ENCODE measurements around the gene C4orf46.

Gene C4orf46

GRCh38 chr4:158682066-158682465 is 10.4 kb upstream of the C4orf46 start:
- no peaks in the 10 kb centered on the region for H3K9me2 ChIP-seq (replicated peaks; ENCODE audit: low read depth, low read length)
- no peak overlapping the region for H3K4me3 ChIP-seq (ENCODE audit: low read length, poor library complexity, severe bottlenecking)
- H4K20me1 ChIP-seq (ENCODE audit: insufficient read depth, low read length, poor library complexity, severe bottlenecking): no peaks in the 10 kb centered on the region
- H3F3A ChIP-seq (ENCODE audit: low read depth): no peaks in the 10 kb centered on the region
- no peaks in the 10 kb centered on the region for H3K79me2 ChIP-seq (ENCODE audit: insufficient read depth, low read length)
- no peaks in the 10 kb centered on the region for H3K36me3 ChIP-seq (ENCODE audit: insufficient read depth, low read length)
- no peak for TF ChIP-seq EZH2phosphoT487 (IDR thresholded peaks at IDR 0.05; ENCODE audit: borderline replicate concordance)
- no peak for TF ChIP-seq CTCF (conservative IDR thresholded peaks at IDR 0.05; ENCODE audit: low read length)
- H2AFZ ChIP-seq (ENCODE audit: low read length): no peak overlapping the region
- no peaks in the 10 kb centered on the region for H3K9me3 ChIP-seq (ENCODE audit: insufficient read depth, low read depth, low read length)
- no peak overlapping the region for H3K4me2 ChIP-seq (ENCODE audit: low read depth, low read length, poor library complexity, severe bottlenecking)
- H3K9ac ChIP-seq (ENCODE audit: low read depth, low read length, poor library complexity, severe bottlenecking): no peak overlapping the region
- H3K4me1 ChIP-seq (ENCODE audit: insufficient read depth, low read length, poor library complexity, severe bottlenecking): no peaks in the 10 kb centered on the region
- H3K27me3 ChIP-seq (ENCODE audit: insufficient read depth, low read length, poor library complexity, severe bottlenecking): no peaks in the 10 kb centered on the region

- H3K79me2 ChIP-seq (ENCODE audit: insufficient read depth, low read length): no peaks in the 10 kb centered on the region
- H3K9me2 ChIP-seq (replicated peaks; ENCODE audit: low read depth, low read length): no peaks in the 10 kb centered on the region
- no peak overlapping the region for H3K9ac ChIP-seq (ENCODE audit: low read depth, low read length, poor library complexity, severe bottlenecking)
- no peaks in the 10 kb centered on the region for H3K36me3 ChIP-seq (ENCODE audit: insufficient read depth, low read length)
- no peak for TF ChIP-seq EZH2phosphoT487 (IDR thresholded peaks at IDR 0.05; ENCODE audit: borderline replicate concordance)
- no peak for TF ChIP-seq CTCF (conservative IDR thresholded peaks at IDR 0.05; ENCODE audit: low read length)
- H2AFZ ChIP-seq (ENCODE audit: low read length): no peak overlapping the region
- no peak overlapping the region for H3K4me2 ChIP-seq (ENCODE audit: low read depth, low read length, poor library complexity, severe bottlenecking)
- no peaks in the 10 kb centered on the region for H3K9me3 ChIP-seq (ENCODE audit: insufficient read depth, low read depth, low read length)
- H3F3A ChIP-seq (ENCODE audit: low read depth): no peaks in the 10 kb centered on the region
- H3K27me3 ChIP-seq (ENCODE audit: insufficient read depth, low read length, poor library complexity, severe bottlenecking): no peaks in the 10 kb centered on the region
- no peaks in the 10 kb centered on the region for H4K20me1 ChIP-seq (ENCODE audit: insufficient read depth, low read length, poor library complexity, severe bottlenecking)
- H3K4me1 ChIP-seq (ENCODE audit: insufficient read depth, low read length, poor library complexity, severe bottlenecking): no peaks in the 10 kb centered on the region
- no peak overlapping the region for H3K4me3 ChIP-seq (ENCODE audit: low read length, poor library complexity, severe bottlenecking)
Measured at GRCh38 chr4:158681629-158682028, 9.9 kb upstream of the C4orf46 start.

- H3K4me2 ChIP-seq (ENCODE audit: low read depth, low read length, poor library complexity, severe bottlenecking): no peak overlapping the region
- H3K27me3 ChIP-seq (ENCODE audit: insufficient read depth, low read length, poor library complexity, severe bottlenecking): no peaks in the 10 kb centered on the region
- peaks cover 1% of the 10 kb centered on the region for H3K4me1 ChIP-seq (ENCODE audit: insufficient read depth, low read length, poor library complexity, severe bottlenecking)
- no peaks in the 10 kb centered on the region for H3K9me2 ChIP-seq (replicated peaks; ENCODE audit: low read depth, low read length)
- H4K20me1 ChIP-seq (ENCODE audit: insufficient read depth, low read length, poor library complexity, severe bottlenecking): no peaks in the 10 kb centered on the region
- no peak overlapping the region for H3K9ac ChIP-seq (ENCODE audit: low read depth, low read length, poor library complexity, severe bottlenecking)
- no peak overlapping the region for H3K4me3 ChIP-seq (ENCODE audit: low read length, poor library complexity, severe bottlenecking)
- no peak overlapping the region for H2AFZ ChIP-seq (ENCODE audit: low read length)
- no peaks in the 10 kb centered on the region for H3K9me3 ChIP-seq (ENCODE audit: insufficient read depth, low read depth, low read length)
- TF ChIP-seq EZH2phosphoT487 (IDR thresholded peaks at IDR 0.05; ENCODE audit: borderline replicate concordance) (no peak), CTCF (conservative IDR thresholded peaks at IDR 0.05; ENCODE audit: low read length) (no peak)
- H3K36me3 ChIP-seq (ENCODE audit: insufficient read depth, low read length): no peaks in the 10 kb centered on the region
- H3K79me2 ChIP-seq (ENCODE audit: insufficient read depth, low read length): no peaks in the 10 kb centered on the region
- H3F3A ChIP-seq (ENCODE audit: low read depth): no peaks in the 10 kb centered on the region
Measured at GRCh38 chr4:158678767-158679166, 7.1 kb upstream of the C4orf46 start.

All from Loucy (cell line).